Measurements from ENCODE around the gene LARP4B. TPM values are rescaled to one million over a fixed set of nuclear protein-coding genes. Genes with fewer than 3 reads are reported as not detected.

Gene LARP4B
- total RNA-seq, 4 donors from 2014 or later: 50.2 to 77.5 (median 57.0) TPM

DNA sequence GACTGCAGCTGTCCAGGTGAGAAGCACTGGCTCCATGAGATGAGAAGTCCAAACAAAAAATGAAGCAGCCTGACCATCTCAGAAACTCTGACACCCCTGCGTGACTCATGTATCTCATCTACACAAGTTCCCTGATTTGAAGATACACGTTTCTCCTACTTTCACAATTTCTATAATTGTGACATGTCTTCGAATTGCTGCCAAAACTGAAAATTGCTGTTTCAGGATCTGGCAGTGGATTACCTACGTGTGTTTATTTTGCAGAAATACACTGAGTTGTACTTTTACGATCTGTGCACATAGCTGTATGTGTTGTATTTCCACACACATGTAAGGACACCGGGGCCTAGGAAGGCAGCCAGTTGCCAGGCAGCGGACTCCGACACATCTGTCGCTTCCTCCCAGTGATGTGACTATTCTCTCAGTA, 53.2 kb downstream of the LARP4B start:
- DNase-seq (ENCODE audit: low spot score in 2 of 2): peak in 1 of 2 donors; percentile 20
- intact Hi-C loops (cut with DNase I; ENCODE audit: low total_unique reads): no loop called here
- 70 to 71% methylated on average over 9 of the region's 9 CpGs for WGBS, 2 donors
- H3K4me3 ChIP-seq (ENCODE audit: low read depth, poor library complexity, severe bottlenecking): no peak overlapping the region
- TF ChIP-seq POLR2A (IDR thresholded peaks at IDR 0.05): no peak
- TF ChIP-seq, protein P1, sequence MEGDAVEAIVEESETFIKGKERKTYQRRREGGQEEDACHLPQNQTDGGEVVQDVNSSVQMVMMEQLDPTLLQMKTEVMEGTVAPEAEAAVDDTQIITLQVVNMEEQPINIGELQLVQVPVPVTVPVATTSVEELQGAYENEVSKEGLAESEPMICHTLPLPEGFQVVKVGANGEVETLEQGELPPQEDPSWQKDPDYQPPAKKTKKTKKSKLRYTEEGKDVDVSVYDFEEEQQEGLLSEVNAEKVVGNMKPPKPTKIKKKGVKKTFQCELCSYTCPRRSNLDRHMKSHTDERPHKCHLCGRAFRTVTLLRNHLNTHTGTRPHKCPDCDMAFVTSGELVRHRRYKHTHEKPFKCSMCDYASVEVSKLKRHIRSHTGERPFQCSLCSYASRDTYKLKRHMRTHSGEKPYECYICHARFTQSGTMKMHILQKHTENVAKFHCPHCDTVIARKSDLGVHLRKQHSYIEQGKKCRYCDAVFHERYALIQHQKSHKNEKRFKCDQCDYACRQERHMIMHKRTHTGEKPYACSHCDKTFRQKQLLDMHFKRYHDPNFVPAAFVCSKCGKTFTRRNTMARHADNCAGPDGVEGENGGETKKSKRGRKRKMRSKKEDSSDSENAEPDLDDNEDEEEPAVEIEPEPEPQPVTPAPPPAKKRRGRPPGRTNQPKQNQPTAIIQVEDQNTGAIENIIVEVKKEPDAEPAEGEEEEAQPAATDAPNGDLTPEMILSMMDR (IDR thresholded peaks at IDR 0.05): no peak

DNA sequence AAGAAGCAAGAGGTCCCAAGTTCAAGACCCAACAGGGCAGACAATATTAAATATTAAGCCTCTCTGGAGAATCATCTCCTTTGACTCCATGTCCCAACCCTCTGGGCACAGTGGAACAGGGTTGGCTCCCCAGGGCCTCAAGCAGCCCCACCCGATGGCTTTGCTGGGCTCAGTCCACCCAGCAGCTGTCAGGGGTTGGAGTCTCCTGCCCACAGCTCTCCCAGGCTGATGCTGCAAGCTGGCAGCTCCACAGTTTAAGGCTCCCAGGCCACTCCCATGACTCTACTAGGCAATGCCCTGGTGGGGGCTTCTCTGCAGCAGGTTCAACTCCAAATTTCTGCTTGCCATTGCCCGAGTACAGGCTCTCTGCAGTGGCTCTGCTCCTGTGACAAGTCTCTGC, 55.1 kb downstream of the LARP4B start:
- intact Hi-C loops (cut with DNase I; ENCODE audit: low total_unique reads): no loop called here
- WGBS, 2 donors: 65 to 96% methylated on average over 2 of the region's 2 CpGs
- no peak for DNase-seq (ENCODE audit: low spot score in 2 of 2)
- no peak overlapping the region for H3K4me3 ChIP-seq (ENCODE audit: low read depth, poor library complexity, severe bottlenecking)
- TF ChIP-seq POLR2A (IDR thresholded peaks at IDR 0.05): no peak
- TF ChIP-seq, protein P1 (IDR thresholded peaks at IDR 0.05): no peak

DNA sequence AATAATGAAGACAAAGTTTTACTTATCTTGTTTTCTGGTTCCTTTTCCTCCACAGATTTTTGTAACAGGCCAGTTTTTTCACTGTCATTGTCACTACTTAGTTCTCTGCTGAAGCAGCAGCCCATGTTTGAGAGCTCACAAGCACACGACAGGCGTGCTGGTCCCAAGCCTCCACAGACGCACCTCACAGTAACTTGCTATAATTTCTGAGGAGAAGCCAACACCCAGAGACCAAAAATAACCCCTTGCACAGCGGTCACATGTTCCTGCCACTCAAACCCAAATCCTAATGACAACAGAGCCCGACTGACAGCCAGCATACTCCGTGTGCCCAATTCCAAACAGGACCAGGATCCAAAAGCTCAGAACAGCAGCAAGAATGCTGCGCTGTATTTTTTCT, 58.5 kb downstream of the LARP4B start:
- H3K4me3 ChIP-seq (ENCODE audit: low read depth, poor library complexity, severe bottlenecking): no peak overlapping the region
- 87 to 90% methylated on average over 7 of the region's 7 CpGs for WGBS, 2 donors
- intact Hi-C loops (cut with DNase I; ENCODE audit: low total_unique reads): no loop called here
- no peak for DNase-seq (ENCODE audit: low spot score in 2 of 2)
- TF ChIP-seq POLR2A (IDR thresholded peaks at IDR 0.05): no peak
- TF ChIP-seq, protein P1 (IDR thresholded peaks at IDR 0.05): no peak

DNA sequence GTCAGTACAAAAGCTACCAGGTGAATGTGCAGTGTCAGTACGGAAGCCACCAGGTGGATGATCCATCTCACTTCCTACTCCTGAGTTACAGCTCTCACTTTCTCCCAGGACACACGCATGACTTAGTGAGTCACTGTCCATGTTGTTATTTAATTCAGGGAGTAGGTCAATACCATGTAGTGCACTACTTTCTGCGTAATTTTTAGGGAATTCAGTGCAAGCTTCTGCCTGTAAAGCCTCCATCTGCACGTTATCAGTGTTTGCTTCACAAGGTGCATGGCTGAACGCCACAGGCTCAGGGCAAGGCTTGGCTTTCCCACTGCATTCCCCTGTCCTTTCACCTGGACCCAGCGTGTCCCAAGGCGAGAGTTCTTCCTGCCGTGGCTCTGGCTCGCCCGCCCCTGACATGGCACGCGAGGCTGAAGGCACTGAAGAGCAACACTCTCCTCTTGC, 59.5 kb downstream of the LARP4B start:
- H3K4me3 ChIP-seq (ENCODE audit: low read depth, poor library complexity, severe bottlenecking): no peak overlapping the region
- TF ChIP-seq, protein P1 (IDR thresholded peaks at IDR 0.05): no peak
- no peak for TF ChIP-seq POLR2A (IDR thresholded peaks at IDR 0.05)
- intact Hi-C loops (cut with DNase I; ENCODE audit: low total_unique reads): no loop called here
- WGBS, 2 donors: 93 to 94% methylated on average over 12 of the region's 12 CpGs
- no peak for DNase-seq (ENCODE audit: low spot score in 2 of 2)

DNA sequence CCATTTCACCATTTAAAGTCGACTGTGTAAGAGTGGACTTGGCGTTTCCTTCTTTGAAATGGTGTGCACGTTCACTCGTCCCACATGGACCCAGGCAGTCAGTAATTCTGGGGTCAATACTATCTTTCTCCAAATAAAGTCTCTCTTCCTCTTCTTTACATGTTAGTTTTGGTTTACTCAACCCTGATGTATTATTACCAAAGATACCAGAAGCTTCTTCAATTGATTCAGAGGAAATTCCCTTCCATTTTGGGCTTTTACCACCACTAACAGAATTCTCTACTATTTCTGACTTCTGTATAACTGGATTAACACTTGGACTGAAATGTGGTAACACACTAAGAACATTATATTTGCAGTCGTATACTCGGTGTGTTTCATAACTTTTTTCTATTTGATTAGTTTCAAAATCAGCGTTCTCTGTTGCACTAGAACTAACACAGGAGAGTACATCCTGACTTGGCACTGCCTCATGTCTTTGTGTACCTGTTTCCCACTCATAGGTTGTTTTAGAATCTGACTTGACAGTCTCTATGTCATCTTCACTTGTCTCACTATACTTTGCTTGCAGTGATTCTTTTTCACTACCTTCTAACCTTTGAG, 60.8 kb downstream of the LARP4B start:
- intact Hi-C loops (cut with DNase I; ENCODE audit: low total_unique reads): no loop called here
- H3K4me3 ChIP-seq (ENCODE audit: low read depth, poor library complexity, severe bottlenecking): no peak overlapping the region
- TF ChIP-seq, protein P1 (IDR thresholded peaks at IDR 0.05): no peak
- TF ChIP-seq POLR2A (IDR thresholded peaks at IDR 0.05): no peak
- WGBS, 2 donors: 91 to 94% methylated on average over 7 of the region's 7 CpGs
- DNase-seq (ENCODE audit: low spot score in 2 of 2): no peak

DNA sequence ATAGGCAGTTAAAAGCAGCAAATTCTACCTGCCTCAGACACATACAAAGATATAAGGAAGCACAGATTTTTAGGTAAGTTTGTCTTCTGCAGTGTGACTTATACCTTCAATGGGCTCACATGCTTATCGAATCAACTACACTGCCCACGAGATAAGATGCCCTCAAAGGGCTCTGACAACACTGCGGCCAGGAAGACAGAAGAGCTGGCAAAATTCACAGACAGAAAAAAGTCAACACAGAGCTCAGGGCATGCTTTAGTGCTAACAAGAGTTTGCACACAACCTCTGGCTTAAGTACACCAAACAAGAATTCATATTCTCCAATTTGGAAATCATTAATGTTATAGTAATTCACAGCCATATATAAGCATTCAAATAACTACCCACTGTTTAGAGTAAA, 62.3 kb downstream of the LARP4B start:
- no peak for DNase-seq (ENCODE audit: low spot score in 2 of 2)
- H3K4me3 ChIP-seq (ENCODE audit: low read depth, poor library complexity, severe bottlenecking): no peak overlapping the region
- TF ChIP-seq, protein P1 (IDR thresholded peaks at IDR 0.05): no peak
- no peak for TF ChIP-seq POLR2A (IDR thresholded peaks at IDR 0.05)
- intact Hi-C loops (cut with DNase I; ENCODE audit: low total_unique reads): no loop called here
- 83 to 89% methylated on average over 3 of the region's 3 CpGs for WGBS, 2 donors
